Measurements from ENCODE around the gene NECTIN4. TPM values are rescaled to one million over a fixed set of nuclear protein-coding genes. Genes with fewer than 3 reads are reported as not detected.

Gene NECTIN4
- total RNA-seq, 4 donors from 2014 or later, result not detected

GRCh38 chr1:161054232-161054631 lies 35.1 kb downstream of the NECTIN4 start:
- intact Hi-C loops (cut with DNase I; ENCODE audit: low total_unique reads) (no loop called here), in situ Hi-C loops (cut with MboI; ENCODE audit: low sequenced_read_pairs in 4 of 4) (no loop called here)
- no peaks in the 10 kb centered on the region for H3K36me3 ChIP-seq
- no peak for DNase-seq
- H3K4me1 ChIP-seq, result no peaks in the 10 kb centered on the region
- H3K4me3 ChIP-seq, result no peak overlapping the region
- no peak overlapping the region for H3K27ac ChIP-seq
- H3K9me3 ChIP-seq, result no peaks in the 10 kb centered on the region
- no peak for ATAC-seq
- H3K27me3 ChIP-seq, result peaks cover 0 to 16% (median 10%) of the 10 kb centered on the region in 3 donors
- TF ChIP-seq POLR2A (IDR thresholded peaks at IDR 0.05) (no peak), CTCF (IDR thresholded peaks at IDR 0.05 in 4 of 5, conservative IDR thresholded peaks at IDR 0.05 in 1 of 5) (no peak)

GRCh38 chr1:161052899-161053298 lies 36.5 kb downstream of the NECTIN4 start:
- intact Hi-C loops (cut with DNase I; ENCODE audit: low total_unique reads) (no loop called here), in situ Hi-C loops (cut with MboI; ENCODE audit: low sequenced_read_pairs in 4 of 4) (no loop called here)
- Histone ChIP-seq H3K4me3 (no peak overlapping the region), H3K36me3 (no peaks in the 10 kb centered on the region), H3K27me3 (peaks cover 0 to 16% (median 6%) of the 10 kb centered on the region in 3 donors), H3K27ac (no peak overlapping the region), H3K4me1 (no peaks in the 10 kb centered on the region), H3K9me3 (no peaks in the 10 kb centered on the region)
- DNase-seq (no peak), ATAC-seq (no peak)
- TF ChIP-seq CTCF (IDR thresholded peaks at IDR 0.05 in 4 of 5, conservative IDR thresholded peaks at IDR 0.05 in 1 of 5), result no peak
- no peak for TF ChIP-seq POLR2A (IDR thresholded peaks at IDR 0.05)

GRCh38 chr1:161051219-161051618 lies 38.1 kb downstream of the NECTIN4 start:
- in situ Hi-C loops (cut with MboI; ENCODE audit: low sequenced_read_pairs in 4 of 4) (no loop called here), intact Hi-C loops (cut with DNase I; ENCODE audit: low total_unique reads) (no loop called here)

DNA sequence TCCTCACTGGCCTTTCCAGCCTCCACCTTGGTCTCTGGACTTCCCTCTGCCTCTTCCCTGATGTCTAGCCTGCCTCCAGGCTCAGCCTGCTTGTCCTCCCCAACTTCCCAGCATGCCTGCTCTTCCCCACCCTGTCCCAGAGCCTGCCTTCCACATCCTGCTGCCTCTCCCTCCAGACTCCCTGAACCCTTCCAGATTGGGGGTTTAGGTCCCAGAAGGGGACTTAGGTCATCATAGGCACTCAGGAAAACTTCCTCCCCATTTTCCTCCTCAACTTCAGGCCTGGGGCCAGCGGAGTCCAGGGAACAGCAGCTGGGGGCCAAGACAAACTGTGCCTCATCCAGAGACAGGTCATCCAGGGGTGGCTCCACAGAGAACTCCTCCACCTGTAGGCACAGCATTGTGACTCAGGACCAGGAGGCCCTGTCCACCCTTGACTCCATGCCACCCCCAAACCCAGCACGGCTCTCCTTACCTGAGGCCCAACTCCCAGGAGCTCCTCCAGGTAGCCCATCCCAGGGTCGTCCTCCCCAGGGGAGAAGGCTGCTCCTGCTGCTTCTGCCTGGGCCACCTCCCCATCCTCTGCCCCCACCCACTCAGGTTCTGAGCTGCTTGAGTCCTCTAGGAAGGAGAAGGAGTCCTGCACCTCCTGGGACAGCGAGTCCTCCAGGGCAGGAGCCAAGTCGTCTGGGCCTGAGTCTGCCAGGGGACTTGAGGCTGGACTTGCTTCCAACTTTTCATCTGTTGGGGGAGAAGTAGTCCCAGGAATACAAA lies 40.2 kb downstream of the NECTIN4 start:
- TF ChIP-seq CTCF (IDR thresholded peaks at IDR 0.05 in 4 of 5, conservative IDR thresholded peaks at IDR 0.05 in 1 of 5), result no peak
- no peak for TF ChIP-seq POLR2A (IDR thresholded peaks at IDR 0.05)
- in situ Hi-C loops (cut with MboI; ENCODE audit: low sequenced_read_pairs in 4 of 4), result loop anchor here in 1 of 4 donors (10.0 kb wide), 1 partner anchor 106 kb away; the partner anchor contains the start of genes UFC1 and USP21
- no peaks in the 10 kb centered on the region for H3K36me3 ChIP-seq

More at GRCh38 chr1:161051219-161051618, 38.1 kb downstream of the NECTIN4 start:
- Histone ChIP-seq H3K9me3 (no peaks in the 10 kb centered on the region), H3K4me3 (no peak overlapping the region), H3K4me1 (peaks cover 5 to 6% of the 10 kb centered on the region in 2 donors), H3K27me3 (peaks cover 0 to 13% (median 6%) of the 10 kb centered on the region in 3 donors), H3K36me3 (no peaks in the 10 kb centered on the region), H3K27ac (no peak overlapping the region)
- ATAC-seq (no peak), DNase-seq (no peak)
- no peak for TF ChIP-seq POLR2A (IDR thresholded peaks at IDR 0.05)
- TF ChIP-seq CTCF (IDR thresholded peaks at IDR 0.05 in 4 of 5, conservative IDR thresholded peaks at IDR 0.05 in 1 of 5), result no peak

More for the DNA sequence above, 40.2 kb downstream of the NECTIN4 start:
- peaks cover 10 to 12% of the 10 kb centered on the region in 2 donors for H3K4me1 ChIP-seq
- intact Hi-C loops (cut with DNase I; ENCODE audit: low total_unique reads), result no loop called here
- DNase-seq (no peak), ATAC-seq (no peak)
- H3K9me3 ChIP-seq, result no peaks in the 10 kb centered on the region
- H3K27ac ChIP-seq, result no peak overlapping the region
- H3K4me3 ChIP-seq, result no peak overlapping the region
- H3K27me3 ChIP-seq, result peaks cover 0 to 3% (median 0%) of the 10 kb centered on the region in 3 donors

Data from gastrocnemius medialis (tissue), 4 donors.